ENCODE measurements around the gene HDGFL3.
A peak's percentile ranks its signal among the peaks of the same experiment; 100 is the strongest.

Gene HDGFL3

GRCh38 chr15:83200162-83200561 lies 7.5 kb downstream of the HDGFL3 start:
- DNase-seq (ENCODE audit: low spot score) (no peak), ATAC-seq (ENCODE audit: low read depth) (no peak)
- Histone ChIP-seq H3K27me3 (ENCODE audit: insufficient read depth, poor library complexity, severe bottlenecking) (no peaks in the 10 kb centered on the region), H3K4me1 (ENCODE audit: insufficient read depth, poor library complexity, severe bottlenecking) (peaks cover 53% of the 10 kb centered on the region), H3K27ac (ENCODE audit: poor library complexity, severe bottlenecking) (no peak overlapping the region), H3K36me3 (ENCODE audit: low read depth) (peaks cover 11% of the 10 kb centered on the region), H3K4me3 (ENCODE audit: severe bottlenecking) (no peak overlapping the region), H3K9me3 (ENCODE audit: severe bottlenecking) (no peaks in the 10 kb centered on the region)
- TF ChIP-seq CTCF (IDR thresholded peaks at IDR 0.05; ENCODE audit: poor library complexity, severe bottlenecking), result no peak

GRCh38 chr15:83199288-83199687 lies 8.3 kb downstream of the HDGFL3 start:
- Histone ChIP-seq H3K4me3 (ENCODE audit: severe bottlenecking) (no peak overlapping the region), H3K9me3 (ENCODE audit: severe bottlenecking) (no peaks in the 10 kb centered on the region), H3K36me3 (ENCODE audit: low read depth) (peaks cover 10% of the 10 kb centered on the region), H3K27me3 (ENCODE audit: insufficient read depth, poor library complexity, severe bottlenecking) (no peaks in the 10 kb centered on the region), H3K4me1 (ENCODE audit: insufficient read depth, poor library complexity, severe bottlenecking) (peaks cover 53% of the 10 kb centered on the region), H3K27ac (ENCODE audit: poor library complexity, severe bottlenecking) (no peak overlapping the region)
- no peak for TF ChIP-seq CTCF (IDR thresholded peaks at IDR 0.05; ENCODE audit: poor library complexity, severe bottlenecking)
- no peak for DNase-seq (ENCODE audit: low spot score)
- no peak for ATAC-seq (ENCODE audit: low read depth)

GRCh38 chr15:83198476-83198875 lies 9.1 kb downstream of the HDGFL3 start:
- no peak for TF ChIP-seq CTCF (IDR thresholded peaks at IDR 0.05; ENCODE audit: poor library complexity, severe bottlenecking)
- H3K36me3 ChIP-seq (ENCODE audit: low read depth), result peaks cover 2% of the 10 kb centered on the region; the same call in 1 of the 2 replicates
- peaks cover 54% of the 10 kb centered on the region for H3K4me1 ChIP-seq (ENCODE audit: insufficient read depth, poor library complexity, severe bottlenecking)
- H3K27me3 ChIP-seq (ENCODE audit: insufficient read depth, poor library complexity, severe bottlenecking), result no peaks in the 10 kb centered on the region
- no peak overlapping the region for H3K27ac ChIP-seq (ENCODE audit: poor library complexity, severe bottlenecking)
- H3K9me3 ChIP-seq (ENCODE audit: severe bottlenecking), result no peaks in the 10 kb centered on the region
- DNase-seq (ENCODE audit: low spot score), result no peak
- no peak overlapping the region for H3K4me3 ChIP-seq (ENCODE audit: severe bottlenecking)
- ATAC-seq (ENCODE audit: low read depth), result no peak

- Histone ChIP-seq H3K27ac (ENCODE audit: poor library complexity, severe bottlenecking) (no peak overlapping the region), H3K4me3 (ENCODE audit: severe bottlenecking) (no peak overlapping the region), H3K36me3 (ENCODE audit: low read depth) (peaks cover 10% of the 10 kb centered on the region), H3K27me3 (ENCODE audit: insufficient read depth, poor library complexity, severe bottlenecking) (no peaks in the 10 kb centered on the region), H3K4me1 (ENCODE audit: insufficient read depth, poor library complexity, severe bottlenecking) (peaks cover 54% of the 10 kb centered on the region), H3K9me3 (ENCODE audit: severe bottlenecking) (no peaks in the 10 kb centered on the region)
- no peak for ATAC-seq (ENCODE audit: low read depth)
- TF ChIP-seq CTCF (IDR thresholded peaks at IDR 0.05; ENCODE audit: poor library complexity, severe bottlenecking), result no peak
- DNase-seq (ENCODE audit: low spot score), result no peak
Measured at GRCh38 chr15:83194528-83194927, 13.1 kb downstream of the HDGFL3 start.

GRCh38 chr15:83193721-83194120 lies 13.9 kb downstream of the HDGFL3 start:
- Histone ChIP-seq H3K4me3 (ENCODE audit: severe bottlenecking) (no peak overlapping the region), H3K9me3 (ENCODE audit: severe bottlenecking) (no peaks in the 10 kb centered on the region), H3K27ac (ENCODE audit: poor library complexity, severe bottlenecking) (peak overlapping the region; percentile 67), H3K4me1 (ENCODE audit: insufficient read depth, poor library complexity, severe bottlenecking) (peaks cover 54% of the 10 kb centered on the region), H3K27me3 (ENCODE audit: insufficient read depth, poor library complexity, severe bottlenecking) (no peaks in the 10 kb centered on the region), H3K36me3 (ENCODE audit: low read depth) (peaks cover 10% of the 10 kb centered on the region)
- ATAC-seq (ENCODE audit: low read depth), result 0 out of 3 replicates have a peak, but pooled peaks have one; percentile 32
- TF ChIP-seq CTCF (IDR thresholded peaks at IDR 0.05; ENCODE audit: poor library complexity, severe bottlenecking), result no peak
- DNase-seq (ENCODE audit: low spot score), result no peak

All from RWPE2 (cell line).